ENCODE results near the gene PTGES. TPM values are rescaled to one million over a fixed set of nuclear protein-coding genes. Genes with fewer than 3 reads are reported as not detected.

The PTGES gene
- total and polyA plus RNA-seq, 9 of the 15 experiments (the other 6 are each of a cell fraction or from before 2014, with no cell fraction given), result 0.13 TPM; not detected in 8

- TF ChIP-seq ATF6 (CRISPR knock-in tag; IDR thresholded peaks at IDR 0.05) (no peak), CEBPG (CRISPR knock-in tag; IDR thresholded peaks at IDR 0.05) (peak; percentile 16; the same call in 1 of the 2 replicates), CEBPG (tag; conservative IDR thresholded peaks at IDR 0.05 in 1 of 2, IDR thresholded peaks at IDR 0.05 in 1 of 2) (no peak), ZNF592 (IDR thresholded peaks at IDR 0.05) (no peak), TBL1XR1 (IDR thresholded peaks at IDR 0.05; ENCODE audit: low read length in 2 of 2) (no peak), COPS2 (conservative IDR thresholded peaks at IDR 0.05) (no peak), MAX (CRISPR knock-in tag; IDR thresholded peaks at IDR 0.05) (peak; percentile 21; the same call in 1 of the 2 replicates), THRA (IDR thresholded peaks at IDR 0.05) (no peak), E2F6 (IDR thresholded peaks at IDR 0.05; ENCODE audit: borderline replicate concordance in 1 of 2, extremely low read depth in 1 of 2, insufficient read depth in 1 of 2, insufficient read length in 1 of 2, low read depth in 1 of 2, low read length in 1 of 2, poor library complexity in 1 of 2, severe bottlenecking in 1 of 2) (peak; percentile 52 to 90), ZNF668 (CRISPR knock-in tag; IDR thresholded peaks at IDR 0.05) (no peak), NR3C1 (CRISPR knock-in tag; IDR thresholded peaks at IDR 0.05) (no peak)
Observed at GRCh38 chr9:129698254-129698757, 54.5 kb downstream of the PTGES start (continued).
